GM21423 (cell line): ENCODE data around the gene C1QC.

Experiments
- ATAC-seq: cut with Tn5 transposase; IDR thresholded peaks from one replicate; pipeline ENCODE4 v1.9.1; 2021; ENCODE audit warnings: mild to moderate bottlenecking, moderate library complexity; ENCODE audit not compliant: unreplicated experiment

The C1QC gene

DNA sequence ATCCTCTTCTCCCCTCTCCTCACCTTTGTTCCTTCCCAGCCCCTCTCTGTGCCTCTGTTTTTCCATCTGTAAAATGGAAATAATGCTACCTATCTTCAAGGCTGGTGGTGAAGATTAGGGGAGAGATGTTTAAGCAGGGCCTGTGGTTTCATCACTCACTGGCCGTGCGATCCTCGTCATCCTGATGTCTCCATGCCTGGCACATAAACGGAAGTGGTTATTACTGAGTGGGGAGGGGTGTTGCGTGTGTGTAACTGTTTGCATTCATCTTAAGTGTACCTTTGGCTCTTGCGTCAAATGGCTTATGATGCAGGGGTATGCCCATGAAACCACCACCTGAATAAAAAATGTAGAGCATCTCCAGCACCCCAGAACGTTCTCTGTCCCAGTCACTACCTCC is 24.2 kb upstream of the C1QC start:
- ATAC-seq = no peak

GRCh38 chr1:22619798-22620197 is 23.6 kb upstream of the C1QC start:
- ATAC-seq = no peak

DNA sequence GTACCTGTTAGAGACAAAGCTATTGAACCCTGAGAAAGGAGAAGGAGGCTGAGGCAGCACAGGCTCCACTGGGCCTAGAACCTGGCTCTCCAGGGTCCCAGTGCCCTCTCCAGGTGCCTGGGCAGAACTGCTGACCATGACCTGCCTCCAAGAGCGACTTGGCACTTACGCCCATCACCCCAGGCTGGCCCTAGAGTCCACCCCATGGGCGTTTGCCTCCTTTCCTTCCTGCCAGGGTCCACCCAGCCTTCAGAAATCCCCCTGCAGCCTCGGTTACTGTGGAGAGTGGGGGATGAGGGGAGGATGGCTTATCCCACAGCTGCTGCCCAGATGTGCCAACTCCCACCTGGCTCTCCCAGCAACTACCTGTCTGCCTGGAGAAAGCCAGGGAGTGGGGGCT is 21.7 kb upstream of the C1QC start:
- no peak for ATAC-seq

GRCh38 chr1:22625262-22625925 is 18.0 kb upstream of the C1QC start:
- no peak for ATAC-seq

DNA sequence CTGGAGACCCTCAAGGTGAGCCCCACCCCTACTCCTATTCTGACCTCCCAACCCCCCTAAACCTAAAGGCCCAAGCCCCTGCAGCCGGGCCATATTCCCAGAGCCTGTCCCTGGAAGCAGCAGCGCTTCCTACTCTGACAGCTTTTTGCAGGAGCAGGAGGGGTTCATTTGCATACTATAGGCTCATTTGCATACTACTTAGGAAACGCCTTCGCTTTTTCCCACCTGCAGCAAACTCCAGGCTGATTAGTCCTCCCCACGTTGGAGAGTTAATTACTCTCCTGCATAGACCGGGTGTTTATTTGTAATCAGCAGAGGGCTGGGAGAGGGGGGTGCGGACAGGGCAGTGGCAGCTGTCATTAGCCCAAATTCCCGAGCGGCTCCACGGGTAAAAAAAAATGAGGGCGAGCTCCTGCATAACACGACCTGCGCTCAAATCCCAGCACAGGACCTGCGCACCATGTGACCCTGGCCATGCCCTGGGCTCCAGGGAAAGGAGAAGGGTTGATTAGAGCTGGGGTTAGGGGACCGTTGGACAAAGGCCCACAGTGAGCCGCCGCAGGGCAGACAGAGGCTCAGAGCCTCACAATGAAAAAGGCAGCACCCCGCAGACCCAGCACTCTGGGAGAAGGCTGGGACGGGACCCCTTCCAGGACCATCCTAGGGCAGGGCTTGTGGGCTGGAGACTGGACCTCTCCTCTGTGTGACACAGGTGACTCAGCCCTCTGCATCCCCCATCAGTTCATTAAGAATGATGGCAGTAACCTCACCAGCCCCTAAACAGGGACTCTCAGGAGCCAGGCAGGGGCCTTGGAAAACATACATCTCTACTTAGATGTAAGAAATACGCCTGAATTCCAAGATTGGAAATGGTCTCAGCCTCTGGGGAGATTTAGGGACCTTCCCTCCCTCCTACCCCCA is 16.9 kb upstream of the C1QC start:
- ATAC-seq = no peak

DNA sequence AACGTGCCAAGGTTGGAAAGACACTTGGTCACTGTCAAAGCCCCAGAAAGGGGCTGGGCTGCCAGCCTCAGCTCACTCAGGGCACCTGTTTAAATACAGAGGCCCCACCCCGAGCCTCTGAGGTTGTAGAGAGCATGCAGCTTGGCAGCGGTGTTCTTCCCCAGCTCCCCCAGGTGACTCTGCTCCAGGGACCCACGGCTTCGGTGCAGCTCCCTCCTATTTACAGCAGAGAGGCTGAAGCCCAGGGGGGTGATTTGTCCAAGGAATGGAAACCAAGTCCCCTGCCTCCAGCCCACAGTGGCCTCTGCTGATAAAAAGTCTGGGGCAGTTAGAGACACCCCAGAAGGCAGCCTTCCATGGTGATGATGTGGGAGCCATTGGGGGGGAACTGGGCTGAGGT is 16.1 kb upstream of the C1QC start:
- ATAC-seq = no peak

DNA sequence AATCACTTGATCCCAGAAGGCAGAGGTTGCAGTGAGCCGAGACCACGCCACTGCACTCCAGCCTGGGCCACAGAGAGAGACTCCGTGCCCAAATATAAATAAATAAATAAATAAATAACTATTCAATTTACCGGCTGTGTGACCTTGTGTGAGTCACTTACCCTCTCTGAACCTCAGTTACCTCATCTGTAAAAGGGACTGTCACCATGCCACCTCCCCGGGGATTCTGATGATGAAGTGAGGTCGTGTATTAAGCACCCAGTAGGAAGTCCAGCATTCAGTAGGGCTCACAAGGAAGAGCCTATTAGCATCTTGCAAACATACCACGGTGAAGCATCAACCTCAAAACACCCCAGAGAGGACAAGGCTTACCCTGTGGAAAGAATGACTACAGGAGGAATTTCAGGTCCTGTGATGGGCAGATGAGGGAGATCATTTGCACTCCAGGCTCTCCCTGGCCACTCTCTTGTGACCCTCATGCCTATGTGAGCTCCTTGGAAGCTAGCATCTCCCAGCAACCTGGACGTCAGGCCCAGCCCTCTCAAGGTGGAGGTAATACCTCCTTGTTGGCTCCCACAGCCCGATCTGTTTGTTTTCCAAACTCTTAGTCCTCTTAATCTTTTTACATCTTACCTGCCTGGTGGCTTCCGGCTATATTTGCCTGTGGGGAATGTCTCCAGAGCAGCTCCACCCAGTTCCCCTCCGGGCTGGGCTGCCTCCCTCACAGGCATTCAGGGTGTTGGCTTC is 14.6 kb upstream of the C1QC start:
- no peak for ATAC-seq

GRCh38 chr1:22629886-22630285 is 13.5 kb upstream of the C1QC start:
- no peak for ATAC-seq

GRCh38 chr1:22633697-22634463 is 9.6 kb upstream of the C1QC start:
- ATAC-seq = no peak

DNA sequence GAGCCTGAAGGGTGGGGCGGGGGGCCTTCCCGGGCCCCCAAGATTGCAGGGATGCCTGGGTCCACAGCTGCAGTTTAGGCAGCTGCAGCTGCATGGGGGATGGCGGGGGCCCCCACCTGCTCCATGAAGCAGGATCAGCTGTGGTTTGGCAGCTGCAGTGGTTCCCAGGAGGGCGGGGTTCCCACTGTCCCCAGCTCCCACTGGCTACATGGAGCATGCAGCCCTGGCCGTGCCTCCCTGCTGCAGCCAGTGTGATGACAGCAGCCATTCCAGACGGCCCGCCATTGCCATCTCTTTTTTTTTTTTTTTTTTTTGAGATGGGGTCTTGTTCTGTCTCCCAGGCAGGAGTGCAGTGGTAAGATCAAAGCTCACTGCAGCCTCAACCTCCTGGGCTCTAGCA is 8.0 kb upstream of the C1QC start:
- no peak for ATAC-seq

GRCh38 chr1:22636353-22636752 is 7.1 kb upstream of the C1QC start, which contains the start of gene C1QA:
Gene C1QA, plus strand, starts transcription at chr1:22636628. Its CDS starts 989 bp downstream, at chr1:22637617.
- no peak for ATAC-seq

DNA sequence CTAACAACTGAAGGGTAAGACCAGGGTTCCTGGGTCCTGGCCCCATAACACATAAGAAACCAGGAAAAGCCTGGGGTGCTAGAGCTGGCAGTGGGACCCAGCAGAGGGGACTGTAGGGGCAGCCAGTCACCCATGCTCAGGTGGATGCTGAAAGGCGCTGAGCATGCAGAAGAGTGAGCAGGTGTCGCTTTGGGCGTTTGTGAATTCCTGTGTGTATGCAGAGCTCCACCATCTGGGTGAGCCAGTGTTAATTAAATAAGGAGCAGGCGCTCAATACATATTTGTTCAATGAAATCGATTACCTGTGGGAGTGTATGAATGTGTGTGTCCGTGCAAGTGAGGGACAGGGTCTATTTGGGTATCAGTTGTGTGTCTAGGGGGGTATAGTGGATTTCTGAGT is 6.5 kb upstream of the C1QC start:
- ATAC-seq = no peak

GRCh38 chr1:22637907-22638445 is 5.5 kb upstream of the C1QC start:
- no peak for ATAC-seq

- no peak for ATAC-seq
Observed at GRCh38 chr1:22638476-22639234, 4.8 kb upstream of the C1QC start.

- ATAC-seq = no peak
Observed at GRCh38 chr1:22639286-22639685, 4.1 kb upstream of the C1QC start.

DNA sequence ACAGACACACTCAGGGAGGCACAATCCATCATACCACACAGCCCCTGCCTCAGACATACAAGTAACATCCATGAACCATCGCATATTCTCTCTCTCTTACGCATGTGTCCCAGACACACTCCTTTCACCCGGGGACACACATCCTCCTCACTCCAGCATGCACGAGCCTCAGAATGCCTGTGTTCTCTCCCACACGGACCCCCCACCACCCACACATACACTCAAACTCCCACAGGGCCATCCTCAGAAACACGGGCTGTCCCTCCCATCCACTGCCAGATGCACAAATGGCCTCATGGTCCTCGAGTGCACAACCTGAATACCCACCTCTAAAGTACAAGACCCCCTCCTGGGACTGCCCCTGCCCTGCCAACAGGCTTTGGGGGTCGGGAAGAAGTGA is 2.2 kb upstream of the C1QC start:
- no peak for ATAC-seq

DNA sequence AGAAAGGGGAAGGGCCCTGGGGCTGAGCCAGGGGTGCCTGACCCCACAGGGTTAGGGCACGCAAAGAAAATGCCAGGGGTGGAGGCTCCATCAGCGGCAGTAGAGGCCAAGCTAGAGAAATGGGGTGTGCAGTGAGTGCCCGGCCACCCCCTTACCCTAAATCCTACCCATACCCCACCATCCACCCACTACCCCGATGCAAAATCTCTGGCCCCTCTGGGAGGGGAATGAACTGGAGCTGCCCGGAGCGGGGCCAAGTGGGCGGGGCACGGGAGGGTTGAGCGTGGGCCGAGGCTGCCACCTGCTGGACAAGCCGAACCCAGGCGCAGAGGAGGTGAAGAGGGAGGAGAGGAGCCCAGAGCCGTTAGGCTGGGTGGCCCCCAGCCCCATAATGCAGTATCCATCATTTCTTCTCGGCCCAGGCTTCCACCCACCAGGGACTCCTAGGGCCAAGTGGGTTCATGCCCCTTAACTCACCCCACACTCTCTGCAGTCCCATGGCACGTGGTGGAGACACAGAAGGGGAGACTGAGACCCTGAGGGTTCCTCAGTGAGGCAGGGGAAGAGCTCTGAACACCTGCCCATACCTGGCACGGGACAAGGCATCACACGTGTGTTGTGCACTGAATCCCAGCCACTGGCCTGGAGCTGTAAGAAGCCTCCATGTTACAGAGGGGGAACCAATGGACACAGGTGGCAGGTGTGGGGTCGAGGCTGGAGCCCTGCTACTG is 1.4 kb upstream of the C1QC start:
- no peak for ATAC-seq

GRCh38 chr1:22643928-22644327 is 495 bp downstream of the C1QC start:
- no peak for ATAC-seq

GRCh38 chr1:22645931-22646330 is 2.5 kb downstream of the C1QC start:
- no peak for ATAC-seq
